SJCRH30 (cell line): Measurements from ENCODE around the gene CDK5RAP3. TPM values are rescaled to one million over a fixed set of nuclear protein-coding genes. Genes with fewer than 3 reads are reported as not detected.
"Not testable (repeated sequence)": the region's sequence is repeated elsewhere in the genome, so short reads cannot be mapped to it uniquely, and the experiment has no call there.

ENCODE experiments used
- DNase-seq, 2 experiments: peaks; one replicate each; pipeline ENCODE4 v3.0.0-alpha.2; 2015 to 2020
- H3K27ac ChIP-seq: fragments of 250-450 bp; sonication (Bioruptor Pico); 2 replicates; pipeline ENCODE4 v1.5.1; 2020; ENCODE audit warnings: mild to moderate bottlenecking, moderate library complexity
- H3K27me3 ChIP-seq: fragments of 250-450 bp; sonication (Bioruptor Pico); 2 replicates; pipeline ENCODE4 v1.5.1; 2020; ENCODE audit warnings: mild to moderate bottlenecking, moderate library complexity
- H3K36me3 ChIP-seq: fragments of 250-450 bp; sonication (Bioruptor Pico); 2 replicates; pipeline ENCODE4 v1.5.1; 2020; ENCODE audit warnings: mild to moderate bottlenecking, moderate library complexity
- H3K4me1 ChIP-seq: fragments of 250-450 bp; sonication (Bioruptor Pico); 2 replicates; pipeline ENCODE4 v1.5.1; 2020; ENCODE audit warnings: mild to moderate bottlenecking, moderate library complexity
- H3K4me3 ChIP-seq: fragments of 250-450 bp; sonication (Bioruptor Pico); 2 replicates; pipeline ENCODE4 v1.5.1; 2020; ENCODE audit warnings: mild to moderate bottlenecking, moderate library complexity
- H3K9me3 ChIP-seq: fragments of 250-450 bp; sonication (Bioruptor Pico); replicated peaks from 2 replicates; pipeline ENCODE4 v1.5.1; 2020; ENCODE audit warnings: mild to moderate bottlenecking, moderate library complexity
- total RNA-seq: library from RNA; depleted of rRNA; stranded (reverse); fragments of >200 nt; shearing (Covaris generic); gene quantifications from 2 replicates; pipeline ENCODE4 v1.2.3, GENCODE V29; 2014

CDK5RAP3 gene
- total RNA-seq, 1 experiment from 2014 or later: 64.2 TPM

- Histone ChIP-seq H3K4me1 (peaks cover 47% of the 10 kb centered on the region), H3K27ac (no peak overlapping the region), H3K27me3 (no peaks in the 10 kb centered on the region), H3K9me3 (no peaks in the 10 kb centered on the region), H3K36me3 (no peaks in the 10 kb centered on the region), H3K4me3 (no peak overlapping the region)
- no peak for DNase-seq
Measured at GRCh38 chr17:47994724-47995123, 23.8 kb downstream of the CDK5RAP3 start.

- Histone ChIP-seq H3K36me3 (no peaks in the 10 kb centered on the region), H3K4me1 (peaks cover 40% of the 10 kb centered on the region), H3K9me3 (no peaks in the 10 kb centered on the region), H3K4me3 (no peak overlapping the region), H3K27me3 (no peaks in the 10 kb centered on the region), H3K27ac (no peak overlapping the region)
- DNase-seq: no peak
Measured at GRCh38 chr17:47995241-47995935, 24.5 kb downstream of the CDK5RAP3 start.

- Histone ChIP-seq H3K4me1 (peaks cover 32% of the 10 kb centered on the region), H3K4me3 (no peak overlapping the region), H3K9me3 (no peaks in the 10 kb centered on the region), H3K27ac (no peak overlapping the region), H3K36me3 (no peaks in the 10 kb centered on the region), H3K27me3 (no peaks in the 10 kb centered on the region)
- no peak for DNase-seq
Measured at GRCh38 chr17:47996201-47996600, 25.3 kb downstream of the CDK5RAP3 start.

- no peak overlapping the region for H3K4me3 ChIP-seq
- H3K36me3 ChIP-seq: no peaks in the 10 kb centered on the region
- H3K9me3 ChIP-seq: no peaks in the 10 kb centered on the region
- DNase-seq: peak; percentile 50 to 75
- H3K27ac ChIP-seq: peak overlapping the region; percentile 59
- H3K27me3 ChIP-seq: no peaks in the 10 kb centered on the region
- H3K4me1 ChIP-seq: peaks cover 31% of the 10 kb centered on the region
Measured at GRCh38 chr17:47997586-47997985, 26.7 kb downstream of the CDK5RAP3 start.

GRCh38 chr17:47998044-47998443, 27.1 kb downstream of the CDK5RAP3 start:
- no peaks in the 10 kb centered on the region for H3K9me3 ChIP-seq
- no peak overlapping the region for H3K4me3 ChIP-seq
- H3K36me3 ChIP-seq: no peaks in the 10 kb centered on the region
- no peaks in the 10 kb centered on the region for H3K27me3 ChIP-seq
- peaks cover 30% of the 10 kb centered on the region for H3K4me1 ChIP-seq
- peak overlapping the region; percentile 59 for H3K27ac ChIP-seq
- no peak for DNase-seq

GRCh38 chr17:47999582-47999981, 28.7 kb downstream of the CDK5RAP3 start:
- Histone ChIP-seq H3K27me3 (no peaks in the 10 kb centered on the region), H3K27ac (no peak overlapping the region), H3K4me3 (no peak overlapping the region), H3K4me1 (peaks cover 43% of the 10 kb centered on the region), H3K36me3 (no peaks in the 10 kb centered on the region), H3K9me3 (no peaks in the 10 kb centered on the region)
- no peak for DNase-seq

- no peak for DNase-seq
- H3K4me1 ChIP-seq: peaks cover 59% of the 10 kb centered on the region
- H3K4me3 ChIP-seq: no peak overlapping the region
- H3K9me3 ChIP-seq: no peaks in the 10 kb centered on the region
- H3K27ac ChIP-seq: peak overlapping the region; percentile 98; the same call in 1 of the 2 replicates
- H3K36me3 ChIP-seq: no peaks in the 10 kb centered on the region
- no peaks in the 10 kb centered on the region for H3K27me3 ChIP-seq
Measured at GRCh38 chr17:48001197-48001596, 30.3 kb downstream of the CDK5RAP3 start.

GRCh38 chr17:48001657-48002056, 30.7 kb downstream of the CDK5RAP3 start:
- H3K27ac ChIP-seq: peak overlapping the region; percentile 98
- H3K36me3 ChIP-seq, H3K27me3 ChIP-seq, H3K4me3 ChIP-seq, DNase-seq, H3K9me3 ChIP-seq: not testable (repeated sequence)
- H3K4me1 ChIP-seq: peaks cover 61% of the 10 kb centered on the region

GRCh38 chr17:48002266-48002915, 31.5 kb downstream of the CDK5RAP3 start:
- Histone ChIP-seq H3K9me3 (no peaks in the 10 kb centered on the region), H3K36me3 (no peaks in the 10 kb centered on the region), H3K27ac (peak overlapping the region; percentile 98), H3K4me3 (peak overlapping the region; percentile 3), H3K4me1 (peaks cover 58% of the 10 kb centered on the region), H3K27me3 (no peaks in the 10 kb centered on the region)
- peak; percentile 77 to 92 for DNase-seq

- Histone ChIP-seq H3K4me1 (peaks cover 52% of the 10 kb centered on the region), H3K27me3 (no peaks in the 10 kb centered on the region), H3K36me3 (no peaks in the 10 kb centered on the region), H3K27ac (peak overlapping the region; percentile 98), H3K9me3 (no peaks in the 10 kb centered on the region), H3K4me3 (peak overlapping the region; percentile 3)
- peak; percentile 76 to 80 for DNase-seq
Measured at GRCh38 chr17:48002916-48003416, 32.1 kb downstream of the CDK5RAP3 start.

GRCh38 chr17:48003417-48004151, 32.7 kb downstream of the CDK5RAP3 start:
- no peak overlapping the region for H3K4me3 ChIP-seq
- H3K27ac ChIP-seq: peak overlapping the region; percentile 98
- H3K36me3 ChIP-seq: no peaks in the 10 kb centered on the region
- no peaks in the 10 kb centered on the region for H3K9me3 ChIP-seq
- no peaks in the 10 kb centered on the region for H3K27me3 ChIP-seq
- peak; percentile 58 to 75 for DNase-seq
- H3K4me1 ChIP-seq: peaks cover 50% of the 10 kb centered on the region

- Histone ChIP-seq H3K27ac (no peak overlapping the region), H3K4me1 (peaks cover 50% of the 10 kb centered on the region), H3K36me3 (no peaks in the 10 kb centered on the region), H3K4me3 (no peak overlapping the region), H3K27me3 (no peaks in the 10 kb centered on the region), H3K9me3 (no peaks in the 10 kb centered on the region)
- DNase-seq: no peak
Measured at GRCh38 chr17:48004983-48005382, 34.1 kb downstream of the CDK5RAP3 start.

- Histone ChIP-seq H3K4me1 (peaks cover 41% of the 10 kb centered on the region), H3K4me3 (no peak overlapping the region), H3K27me3 (no peaks in the 10 kb centered on the region), H3K27ac (no peak overlapping the region), H3K9me3 (no peaks in the 10 kb centered on the region), H3K36me3 (no peaks in the 10 kb centered on the region)
- no peak for DNase-seq
Measured at GRCh38 chr17:48006936-48007709, 36.2 kb downstream of the CDK5RAP3 start.

GRCh38 chr17:48010193-48010592, 39.3 kb downstream of the CDK5RAP3 start:
- H3K27ac ChIP-seq: no peak overlapping the region
- no peaks in the 10 kb centered on the region for H3K9me3 ChIP-seq
- no peaks in the 10 kb centered on the region for H3K27me3 ChIP-seq
- no peak overlapping the region for H3K4me3 ChIP-seq
- peaks cover 28% of the 10 kb centered on the region for H3K4me1 ChIP-seq
- DNase-seq: no peak
- no peaks in the 10 kb centered on the region for H3K36me3 ChIP-seq
